Large intestine (tissue), 3 donors: Measurements from ENCODE around the gene RHOJ. TPM values are rescaled to one million over a fixed set of nuclear protein-coding genes. Genes with fewer than 3 reads are reported as not detected.

Source experiments
- DNase-seq, 2 donors: peaks; one replicate each; pipeline versions ENCODE4 v3.0.0 to v3.0.0-alpha.2; 2013
- H3K27ac ChIP-seq: one replicate; pipeline ENCODE4 v1.5.1; 2013; ENCODE audit warnings: low read length
- H3K27me3 ChIP-seq: 2 replicates; pipeline ENCODE4 v1.6.1; 2013; ENCODE audit warnings: low read length; ENCODE audit not compliant: control insufficient read depth, insufficient read depth
- H3K36me3 ChIP-seq: 2 replicates; pipeline ENCODE4 v1.6.1; 2013; ENCODE audit warnings: low read length; ENCODE audit not compliant: control insufficient read depth, insufficient read depth
- H3K4me1 ChIP-seq: one replicate; pipeline ENCODE4 v1.6.1; 2013; ENCODE audit warnings: low read length; ENCODE audit not compliant: control insufficient read depth, insufficient read depth
- H3K4me3 ChIP-seq: one replicate; pipeline ENCODE4 v1.5.1; 2013; ENCODE audit warnings: low read length
- H3K9me3 ChIP-seq: one replicate; pipeline ENCODE4 v1.6.1; 2013; ENCODE audit warnings: mild to moderate bottlenecking, low read depth, low read length, moderate library complexity; ENCODE audit not compliant: control insufficient read depth
- WGBS: methylation state at CpG from one replicate; pipeline ENCODE4 v1.1.5; 2013; ENCODE audit warnings: low lambda C conversion rate; ENCODE audit not compliant: insufficient coverage; 5-methylcytosine and 5-hydroxymethylcytosine counted together
- polyA plus RNA-seq: library from polyadenylated mRNA; unstranded; fragments of 120-200 nt; gene quantifications from one replicate; pipeline ENCODE4 v1.2.1, GENCODE V29; 2013

The RHOJ gene
- polyA plus RNA-seq, 1 donor = 20.7 TPM

GRCh38 chr14:63257299-63257698, 53.1 kb downstream of the RHOJ start:
- Histone ChIP-seq H3K36me3 (no peaks in the 10 kb centered on the region), H3K27me3 (no peaks in the 10 kb centered on the region), H3K27ac (no peak overlapping the region), H3K4me1 (no peaks in the 10 kb centered on the region), H3K4me3 (no peak overlapping the region), H3K9me3 (no peaks in the 10 kb centered on the region)
- no peak for DNase-seq
- WGBS = no CpG with 5 or more reads among the region's 4 CpGs

DNA sequence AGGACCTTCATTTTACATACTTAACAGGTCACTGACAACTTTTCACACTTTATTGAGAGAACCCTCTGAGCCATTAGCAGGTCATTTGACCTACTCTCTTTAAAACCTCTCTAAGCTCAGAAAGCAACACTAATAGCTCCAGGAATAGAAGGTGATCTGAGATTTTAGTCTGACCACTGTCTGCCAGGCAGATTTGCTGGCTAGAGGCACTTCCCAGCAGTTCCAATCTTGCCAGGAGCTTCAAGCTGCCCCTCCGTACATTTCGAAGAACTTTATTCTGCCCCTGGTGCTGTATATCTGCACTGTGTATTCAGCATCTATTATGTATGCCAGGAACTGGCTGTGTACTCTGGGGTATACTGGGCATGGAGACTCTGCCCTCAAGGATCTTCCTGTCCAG, 58.2 kb downstream of the RHOJ start:
- Histone ChIP-seq H3K4me1 (no peaks in the 10 kb centered on the region), H3K9me3 (no peaks in the 10 kb centered on the region), H3K4me3 (no peak overlapping the region), H3K27ac (no peak overlapping the region), H3K36me3 (no peaks in the 10 kb centered on the region), H3K27me3 (no peaks in the 10 kb centered on the region)
- no peak for DNase-seq
- no CpG with 5 or more reads among the region's 2 CpGs for WGBS

DNA sequence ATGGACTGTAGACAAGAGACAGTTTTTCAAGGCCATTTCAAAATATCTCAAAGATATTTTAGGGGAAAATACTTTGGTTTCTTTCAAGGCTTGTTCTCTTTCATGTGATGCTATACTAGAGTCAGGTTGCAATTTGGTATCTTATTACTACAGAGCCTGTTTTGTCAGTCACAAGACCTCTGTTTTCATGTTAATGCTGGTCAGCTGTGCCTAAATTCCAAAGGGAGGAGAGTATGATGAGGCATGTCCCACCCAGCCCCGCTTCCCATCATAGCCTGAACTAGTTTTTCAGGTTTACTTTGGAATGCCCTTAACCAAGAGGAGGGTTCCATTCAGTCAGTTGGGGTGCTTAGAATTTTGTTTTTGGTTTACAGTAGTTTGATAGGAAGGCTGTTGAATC, 61.9 kb downstream of the RHOJ start:
- Histone ChIP-seq H3K27me3 (no peaks in the 10 kb centered on the region), H3K27ac (no peak overlapping the region), H3K36me3 (no peaks in the 10 kb centered on the region), H3K9me3 (no peaks in the 10 kb centered on the region), H3K4me3 (no peak overlapping the region), H3K4me1 (no peaks in the 10 kb centered on the region)
- no CpG with 5 or more reads among the region's 1 CpG for WGBS
- DNase-seq = no peak

GRCh38 chr14:63267171-63267570, 62.9 kb downstream of the RHOJ start:
- WGBS = 100% methylated on average over 1 of the region's 3 CpGs
- Histone ChIP-seq H3K4me3 (no peak overlapping the region), H3K36me3 (no peaks in the 10 kb centered on the region), H3K27me3 (no peaks in the 10 kb centered on the region), H3K27ac (no peak overlapping the region), H3K9me3 (no peaks in the 10 kb centered on the region), H3K4me1 (no peaks in the 10 kb centered on the region)
- no peak for DNase-seq

DNA sequence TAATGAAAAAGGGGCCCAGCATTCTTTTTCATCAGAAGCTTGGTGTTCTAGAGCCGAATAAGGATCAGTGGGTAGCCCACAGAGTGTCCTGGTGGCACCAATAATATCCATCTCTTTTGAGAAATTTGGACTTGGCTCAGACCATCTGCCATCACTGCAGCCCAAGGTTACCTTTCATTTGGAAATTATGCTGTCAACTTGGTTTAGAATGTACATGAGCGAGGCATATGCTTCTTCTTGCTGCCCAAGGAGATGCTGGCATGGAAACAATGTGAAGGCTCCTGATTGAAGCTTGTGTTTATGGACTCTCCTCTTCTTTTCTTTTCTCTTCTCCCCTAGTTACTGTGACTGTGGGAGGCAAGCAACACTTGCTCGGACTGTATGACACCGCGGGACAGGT, 64.5 kb downstream of the RHOJ start:
- Histone ChIP-seq H3K27me3 (no peaks in the 10 kb centered on the region), H3K36me3 (no peaks in the 10 kb centered on the region), H3K4me3 (no peak overlapping the region), H3K9me3 (no peaks in the 10 kb centered on the region), H3K4me1 (no peaks in the 10 kb centered on the region), H3K27ac (no peak overlapping the region)
- WGBS = no CpG with 5 or more reads among the region's 5 CpGs
- DNase-seq = no peak

DNA sequence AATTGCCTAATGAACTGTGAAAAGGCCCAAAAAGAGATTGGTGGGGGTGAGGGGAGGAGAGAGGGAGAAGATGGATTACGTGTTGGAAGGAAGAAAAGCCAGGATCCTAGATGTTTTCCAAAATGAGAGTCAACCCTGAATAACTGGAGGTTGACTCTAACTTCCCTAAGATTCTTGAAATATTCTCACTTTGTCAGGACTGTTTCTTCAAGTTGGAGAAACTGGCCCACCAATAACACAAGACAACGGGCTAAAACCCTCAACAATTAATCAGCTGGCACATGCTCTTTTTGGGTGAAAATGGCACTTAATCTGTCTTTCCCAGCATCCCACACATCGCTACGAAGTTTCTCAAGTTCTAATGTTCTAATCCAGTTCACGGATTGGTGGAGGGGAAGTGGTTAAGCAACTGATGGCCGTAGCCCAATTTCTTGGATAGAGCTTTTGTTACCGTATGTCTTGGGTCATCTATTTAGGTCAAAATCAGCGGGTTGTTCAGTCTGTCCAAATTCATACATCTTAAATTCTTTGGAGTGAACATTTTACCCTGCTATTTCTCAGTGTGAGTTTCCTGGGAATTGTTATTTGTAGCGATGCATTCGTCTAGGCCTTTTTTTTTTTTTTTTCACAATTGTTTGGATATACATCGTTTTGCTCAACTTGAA, 65.5 kb downstream of the RHOJ start:
- Histone ChIP-seq H3K4me1 (no peaks in the 10 kb centered on the region), H3K27me3 (no peaks in the 10 kb centered on the region), H3K4me3 (no peak overlapping the region), H3K36me3 (no peaks in the 10 kb centered on the region), H3K9me3 (no peaks in the 10 kb centered on the region), H3K27ac (no peak overlapping the region)
- WGBS = 100% methylated on average over 1 of the region's 11 CpGs
- DNase-seq = no peak

GRCh38 chr14:63273129-63273528, 68.9 kb downstream of the RHOJ start:
- DNase-seq = no peak
- H3K27ac ChIP-seq = no peak overlapping the region
- H3K36me3 ChIP-seq = no peaks in the 10 kb centered on the region
- no CpG with 5 or more reads among the region's 3 CpGs for WGBS
- no peaks in the 10 kb centered on the region for H3K4me1 ChIP-seq
- H3K9me3 ChIP-seq = no peaks in the 10 kb centered on the region
- no peaks in the 10 kb centered on the region for H3K27me3 ChIP-seq
- no peak overlapping the region for H3K4me3 ChIP-seq

- Histone ChIP-seq H3K4me1 (no peaks in the 10 kb centered on the region), H3K36me3 (no peaks in the 10 kb centered on the region), H3K9me3 (no peaks in the 10 kb centered on the region), H3K27ac (no peak overlapping the region), H3K4me3 (no peak overlapping the region), H3K27me3 (no peaks in the 10 kb centered on the region)
- DNase-seq = no peak
- no CpG with 5 or more reads among the region's 8 CpGs for WGBS
Measured at GRCh38 chr14:63273717-63274655, 69.7 kb downstream of the RHOJ start.

DNA sequence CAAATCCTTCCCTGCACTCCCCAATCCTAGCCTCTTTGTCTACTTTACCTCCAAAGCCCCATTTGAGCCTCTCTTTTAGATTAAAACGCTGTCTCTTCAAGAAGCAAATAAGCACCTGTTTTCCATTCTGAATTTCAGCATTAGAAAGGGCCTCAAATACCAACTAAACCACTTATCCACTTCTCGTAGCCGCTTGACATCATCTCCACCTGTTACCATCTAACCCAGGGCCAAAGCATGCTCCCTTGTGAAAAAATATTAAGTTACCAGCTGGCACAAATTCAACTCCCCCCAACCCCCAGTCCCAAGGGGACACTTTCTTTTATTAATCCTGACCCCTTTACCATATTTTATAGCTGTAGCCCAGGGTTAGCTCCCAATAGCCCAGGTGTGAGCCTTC, 71.4 kb downstream of the RHOJ start:
- H3K9me3 ChIP-seq = no peaks in the 10 kb centered on the region
- 100% methylated on average over 2 of the region's 3 CpGs for WGBS

DNA sequence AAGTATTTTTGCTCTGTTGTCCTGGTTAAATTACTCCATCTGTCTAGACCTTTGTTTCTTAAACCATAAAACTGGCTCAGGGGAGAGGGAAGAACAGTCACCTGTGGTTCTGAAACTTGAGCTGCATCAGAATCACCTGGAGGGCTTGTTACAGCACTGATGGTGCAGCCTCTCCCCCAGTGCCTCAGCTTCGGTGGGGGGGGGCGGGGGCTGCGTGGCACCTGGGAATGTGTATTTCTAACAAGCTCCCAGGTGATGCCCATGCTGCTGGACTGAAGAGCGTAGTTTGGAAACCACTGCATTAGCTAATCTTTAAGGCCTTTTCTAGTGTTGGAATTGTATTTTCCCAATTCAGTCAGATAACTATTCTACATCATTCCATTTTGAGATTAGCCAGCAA, 71.8 kb downstream of the RHOJ start:
- Histone ChIP-seq H3K36me3 (no peaks in the 10 kb centered on the region), H3K27ac (no peak overlapping the region), H3K9me3 (no peaks in the 10 kb centered on the region), H3K27me3 (no peaks in the 10 kb centered on the region), H3K4me1 (no peaks in the 10 kb centered on the region), H3K4me3 (no peak overlapping the region)
- DNase-seq = no peak
- WGBS = 100% methylated on average over 1 of the region's 4 CpGs

More for the DNA sequence above, 71.4 kb downstream of the RHOJ start:
- H3K4me1 ChIP-seq = no peaks in the 10 kb centered on the region
- no peak overlapping the region for H3K27ac ChIP-seq
- DNase-seq = no peak
- H3K36me3 ChIP-seq = no peaks in the 10 kb centered on the region
- no peak overlapping the region for H3K4me3 ChIP-seq
- H3K27me3 ChIP-seq = no peaks in the 10 kb centered on the region
